Measurements from ENCODE around the gene FUZ. TPM values are rescaled to one million over a fixed set of nuclear protein-coding genes. Genes with fewer than 3 reads are reported as not detected.
A peak's percentile ranks its signal among the peaks of the same experiment; 100 is the strongest.

FUZ gene
- total and polyA plus RNA-seq, 2 donors (not counting 1 experiment from before 2014, with no cell fraction given), result 8.4 to 34.3 TPM

- Histone ChIP-seq H3K4me3 (replicated peaks in 1 of 4; ENCODE audit: control extremely low read depth in 1 of 4, insufficient read depth in 1 of 4, low read depth in 3 of 4, low read length in 4 of 4) (peak overlapping the region in 1 of 4 experiments; percentile 7), H3K36me3 (ENCODE audit: control insufficient read depth, insufficient read depth, low read length) (peaks cover 36% of the 10 kb centered on the region), H3K27me3 (ENCODE audit: control insufficient read depth, insufficient read depth, low read length) (no peaks in the 10 kb centered on the region), H3K4me1 (ENCODE audit: control insufficient read depth, extremely low read depth, insufficient read depth, low read length) (peaks cover 4% of the 10 kb centered on the region), H3K79me2 (ENCODE audit: control insufficient read depth, insufficient read depth, low read length) (no peaks in the 10 kb centered on the region), H3K27ac (ENCODE audit: insufficient read depth, low read length) (no peak overlapping the region), H2AFZ (ENCODE audit: low read length) (no peak overlapping the region), H3K9ac (ENCODE audit: insufficient read depth, low read length) (no peak overlapping the region), H3K9me3 (ENCODE audit: control insufficient read depth, insufficient read depth, low read depth, low read length) (no peaks in the 10 kb centered on the region), H3K4me2 (ENCODE audit: extremely low read depth, insufficient read depth, low read length) (peak overlapping the region; percentile 35), H4K20me1 (ENCODE audit: control insufficient read depth, extremely low read depth, insufficient read depth, low read length) (no peaks in the 10 kb centered on the region)
- no peak for DNase-seq (ENCODE audit: low read depth in 2 of 2)
- TF ChIP-seq CTCF (conservative IDR thresholded peaks at IDR 0.05 in 1 of 2, IDR thresholded peaks at IDR 0.05 in 1 of 2; ENCODE audit: low read depth in 1 of 2, low read length in 2 of 2) (no peak), EZH2 (IDR thresholded peaks at IDR 0.05; ENCODE audit: low read length, missing control alignments) (no peak)
Observed at GRCh38 chr19:49802836-49803528, 10.1 kb downstream of the FUZ start.

- DNase-seq (ENCODE audit: low read depth in 2 of 2), result peak; percentile 84 to 89
- H3K4me2 ChIP-seq (ENCODE audit: extremely low read depth, insufficient read depth, low read length), result peak overlapping the region; percentile 88
Observed at GRCh38 chr19:49801966-49802661, 11.0 kb downstream of the FUZ start.

More at GRCh38 chr19:49801966-49802661, 11.0 kb downstream of the FUZ start:
- Histone ChIP-seq H3K79me2 (ENCODE audit: control insufficient read depth, insufficient read depth, low read length) (no peaks in the 10 kb centered on the region), H3K9ac (ENCODE audit: insufficient read depth, low read length) (peak overlapping the region; percentile 37), H4K20me1 (ENCODE audit: control insufficient read depth, extremely low read depth, insufficient read depth, low read length) (no peaks in the 10 kb centered on the region), H3K4me3 (replicated peaks in 1 of 4; ENCODE audit: control extremely low read depth in 1 of 4, insufficient read depth in 1 of 4, low read depth in 3 of 4, low read length in 4 of 4) (peak overlapping the region; percentile 33 to 62 (median 36)), H3K27me3 (ENCODE audit: control insufficient read depth, insufficient read depth, low read length) (no peaks in the 10 kb centered on the region), H3K36me3 (ENCODE audit: control insufficient read depth, insufficient read depth, low read length) (peaks cover 32% of the 10 kb centered on the region), H3K9me3 (ENCODE audit: control insufficient read depth, insufficient read depth, low read depth, low read length) (no peaks in the 10 kb centered on the region), H2AFZ (ENCODE audit: low read length) (no peak overlapping the region), H3K4me1 (ENCODE audit: control insufficient read depth, extremely low read depth, insufficient read depth, low read length) (peaks cover 4% of the 10 kb centered on the region), H3K27ac (ENCODE audit: insufficient read depth, low read length) (peak overlapping the region; percentile 23)
- TF ChIP-seq EZH2 (IDR thresholded peaks at IDR 0.05; ENCODE audit: low read length, missing control alignments) (no peak), CTCF (conservative IDR thresholded peaks at IDR 0.05 in 1 of 2, IDR thresholded peaks at IDR 0.05 in 1 of 2; ENCODE audit: low read depth in 1 of 2, low read length in 2 of 2) (peak; percentile 48 to 63)
